ENCODE results near the gene HPSE2. TPM values are rescaled to one million over a fixed set of nuclear protein-coding genes. Genes with fewer than 3 reads are reported as not detected.
A peak's percentile ranks its signal among the peaks of the same experiment; 100 is the strongest.

Gene HPSE2
- total and polyA plus RNA-seq, 2 experiments from 2014 or later, result 0.10 to 0.24 TPM

GRCh38 chr10:98908868-98909267 is 326.8 kb downstream of the HPSE2 start:
- ATAC-seq, result no peak
- TF ChIP-seq STAT1 (IDR thresholded peaks at IDR 0.05; ENCODE audit: unreplicated experiment) (no peak), ZNF462 (CRISPR knock-in tag; IDR thresholded peaks at IDR 0.05) (no peak), NANOG (IDR thresholded peaks at IDR 0.05; ENCODE audit: borderline replicate concordance) (no peak), EZH2 (IDR thresholded peaks at IDR 0.05; ENCODE audit: low read depth, unreplicated experiment) (no peak), ZNF114 (CRISPR knock-in tag; IDR thresholded peaks at IDR 0.05) (no peak), CREB1 (CRISPR knock-in tag; IDR thresholded peaks at IDR 0.05; ENCODE audit: low read depth) (no peak), JUNB (IDR thresholded peaks at IDR 0.05; ENCODE audit: unreplicated experiment) (no peak), EZH2phosphoT487 (IDR thresholded peaks at IDR 0.05; ENCODE audit: unreplicated experiment) (no peak), REST (IDR thresholded peaks at IDR 0.05; ENCODE audit: unreplicated experiment) (no peak), ZNF331 (CRISPR knock-in tag; IDR thresholded peaks at IDR 0.05; ENCODE audit: low read depth) (no peak), POLR2AphosphoS5 (IDR thresholded peaks at IDR 0.05; ENCODE audit: low read depth) (no peak)
- TF ChIP-seq, protein P1, sequence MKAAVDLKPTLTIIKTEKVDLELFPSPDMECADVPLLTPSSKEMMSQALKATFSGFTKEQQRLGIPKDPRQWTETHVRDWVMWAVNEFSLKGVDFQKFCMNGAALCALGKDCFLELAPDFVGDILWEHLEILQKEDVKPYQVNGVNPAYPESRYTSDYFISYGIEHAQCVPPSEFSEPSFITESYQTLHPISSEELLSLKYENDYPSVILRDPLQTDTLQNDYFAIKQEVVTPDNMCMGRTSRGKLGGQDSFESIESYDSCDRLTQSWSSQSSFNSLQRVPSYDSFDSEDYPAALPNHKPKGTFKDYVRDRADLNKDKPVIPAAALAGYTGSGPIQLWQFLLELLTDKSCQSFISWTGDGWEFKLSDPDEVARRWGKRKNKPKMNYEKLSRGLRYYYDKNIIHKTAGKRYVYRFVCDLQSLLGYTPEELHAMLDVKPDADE (IDR thresholded peaks at IDR 0.05), result no peak
- TF ChIP-seq, protein P2, sequence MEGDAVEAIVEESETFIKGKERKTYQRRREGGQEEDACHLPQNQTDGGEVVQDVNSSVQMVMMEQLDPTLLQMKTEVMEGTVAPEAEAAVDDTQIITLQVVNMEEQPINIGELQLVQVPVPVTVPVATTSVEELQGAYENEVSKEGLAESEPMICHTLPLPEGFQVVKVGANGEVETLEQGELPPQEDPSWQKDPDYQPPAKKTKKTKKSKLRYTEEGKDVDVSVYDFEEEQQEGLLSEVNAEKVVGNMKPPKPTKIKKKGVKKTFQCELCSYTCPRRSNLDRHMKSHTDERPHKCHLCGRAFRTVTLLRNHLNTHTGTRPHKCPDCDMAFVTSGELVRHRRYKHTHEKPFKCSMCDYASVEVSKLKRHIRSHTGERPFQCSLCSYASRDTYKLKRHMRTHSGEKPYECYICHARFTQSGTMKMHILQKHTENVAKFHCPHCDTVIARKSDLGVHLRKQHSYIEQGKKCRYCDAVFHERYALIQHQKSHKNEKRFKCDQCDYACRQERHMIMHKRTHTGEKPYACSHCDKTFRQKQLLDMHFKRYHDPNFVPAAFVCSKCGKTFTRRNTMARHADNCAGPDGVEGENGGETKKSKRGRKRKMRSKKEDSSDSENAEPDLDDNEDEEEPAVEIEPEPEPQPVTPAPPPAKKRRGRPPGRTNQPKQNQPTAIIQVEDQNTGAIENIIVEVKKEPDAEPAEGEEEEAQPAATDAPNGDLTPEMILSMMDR (conservative IDR thresholded peaks at IDR 0.05; ENCODE audit: low read depth in 2 of 2), result no peak
- Histone ChIP-seq H3K9me2 (ENCODE audit: insufficient read depth) (no peaks in the 10 kb centered on the region), H3K4me2 (no peak overlapping the region), H3K27ac (ENCODE audit: low read depth) (no peak overlapping the region), H3K79me2 (replicated peaks; ENCODE audit: insufficient read depth) (no peaks in the 10 kb centered on the region), H3K36me3 (ENCODE audit: insufficient read depth) (no peaks in the 10 kb centered on the region), H3K27me3 (ENCODE audit: insufficient read depth) (no peaks in the 10 kb centered on the region), H3K4me1 (ENCODE audit: insufficient read depth) (no peaks in the 10 kb centered on the region), H3F3A (replicated peaks; ENCODE audit: low read depth) (no peaks in the 10 kb centered on the region), H4K20me1 (replicated peaks; ENCODE audit: insufficient read depth) (no peaks in the 10 kb centered on the region), H2AFZ (no peak overlapping the region), H3K4me3 (no peak overlapping the region)
- no peaks in the 10 kb centered on the region for H3K4me1 Mint-ChIP-seq
- H3K27ac Mint-ChIP-seq, result no peak overlapping the region
- DNase-seq (ENCODE audit: low spot score), result peak; percentile 1
- H3K4me3 Mint-ChIP-seq, result no peak overlapping the region
- no peaks in the 10 kb centered on the region for H3K27me3 Mint-ChIP-seq (ENCODE audit: insufficient read depth, low read depth, poor library complexity)
- H3K9me3 Mint-ChIP-seq, result no peaks in the 10 kb centered on the region
- H3K36me3 Mint-ChIP-seq (ENCODE audit: low read depth), result no peaks in the 10 kb centered on the region

Data from GM23338 (cell line).